HG03135 (cell line): ENCODE measurements around the gene SENP5.
A peak's percentile ranks its signal among the peaks of the same experiment; 100 is the strongest.
"Not testable (repeated sequence)": the region's sequence is repeated elsewhere in the genome, so short reads cannot be mapped to it uniquely, and the experiment has no call there.

Experiments
- ATAC-seq: cut with Tn5 transposase; IDR thresholded peaks from one replicate; pipeline ENCODE4 v1.9.1; 2021; ENCODE audit warnings: mild to moderate bottlenecking, moderate library complexity; ENCODE audit not compliant: unreplicated experiment

Gene SENP5

GRCh38 chr3:196938576-196938975, 70.9 kb downstream of the SENP5 start:
- no peak for ATAC-seq

- peak; percentile 25 for ATAC-seq
Measured at GRCh38 chr3:196941729-196942225, 74.1 kb downstream of the SENP5 start.

- ATAC-seq = peak; percentile 88
Measured at GRCh38 chr3:196942226-196942914, 74.7 kb downstream of the SENP5 start, which contains the start of gene NCBP2. Gene NCBP2, minus strand, starts transcription at chr3:196942528. Its CDS starts 25 bp downstream, at chr3:196942503.

- no peak for ATAC-seq
Measured at GRCh38 chr3:196942915-196943277, 75.2 kb downstream of the SENP5 start.

- ATAC-seq = not testable (repeated sequence)
Measured at GRCh38 chr3:196944037-196944790, 76.5 kb downstream of the SENP5 start.

- no peak for ATAC-seq
Measured at GRCh38 chr3:196947136-196947859, 79.6 kb downstream of the SENP5 start.

- no peak for ATAC-seq
Measured at GRCh38 chr3:196947860-196948441, 80.2 kb downstream of the SENP5 start.

GRCh38 chr3:196948442-196949284, 80.9 kb downstream of the SENP5 start:
- no peak for ATAC-seq

- ATAC-seq = no peak
Measured at GRCh38 chr3:196949285-196949619, 81.5 kb downstream of the SENP5 start.

- no peak for ATAC-seq
Measured at GRCh38 chr3:196949750-196950149, 82.0 kb downstream of the SENP5 start.

- no peak for ATAC-seq
Measured at GRCh38 chr3:196951371-196951770, 83.7 kb downstream of the SENP5 start.

- no peak for ATAC-seq
Measured at GRCh38 chr3:196954832-196955231, 87.1 kb downstream of the SENP5 start.

GRCh38 chr3:196962108-196962929, 94.6 kb downstream of the SENP5 start:
- ATAC-seq = no peak

GRCh38 chr3:196962930-196963630, 95.4 kb downstream of the SENP5 start:
- ATAC-seq = no peak

GRCh38 chr3:196963631-196963953, 95.9 kb downstream of the SENP5 start:
- no peak for ATAC-seq

GRCh38 chr3:196965112-196965803, 97.5 kb downstream of the SENP5 start:
- no peak for ATAC-seq

GRCh38 chr3:196965804-196966173, 98.1 kb downstream of the SENP5 start:
- no peak for ATAC-seq
